Fibroblast of gingiva (primary cell): ENCODE results near the gene P2RX7.

Experiments
- DNase-seq: peaks from one replicate; pipeline ENCODE4 v3.0.0-alpha.2; 2011; ENCODE audit warnings: low read depth

P2RX7 gene

GRCh38 chr12:121132601-121133481 is at the start of gene P2RX7:
Gene P2RX7, plus strand, starts transcription at chr12:121132876. Its CDS starts 95 bp downstream, at chr12:121132971.
- DNase-seq, result peak; percentile 77

DNA sequence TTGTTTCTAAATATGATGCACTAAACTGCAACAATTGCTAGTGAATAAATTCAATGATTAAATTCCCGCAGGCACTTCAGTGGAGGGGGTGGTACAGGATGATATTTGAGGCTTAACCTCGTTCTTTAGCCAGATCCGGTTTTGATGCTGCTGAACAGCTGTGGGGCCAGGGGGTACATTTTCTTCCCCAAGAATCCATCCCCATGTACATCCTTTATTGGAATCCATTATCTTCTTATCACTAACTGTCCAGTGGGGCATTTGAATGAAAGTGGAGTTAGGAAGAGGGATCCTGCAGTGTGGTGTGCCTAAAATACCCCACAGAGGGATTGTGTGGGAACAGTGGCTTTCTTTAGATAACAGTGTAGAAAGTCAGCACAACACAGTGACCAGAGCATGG is 48.4 kb upstream of the P2RX7 start:
- no peak for DNase-seq

DNA sequence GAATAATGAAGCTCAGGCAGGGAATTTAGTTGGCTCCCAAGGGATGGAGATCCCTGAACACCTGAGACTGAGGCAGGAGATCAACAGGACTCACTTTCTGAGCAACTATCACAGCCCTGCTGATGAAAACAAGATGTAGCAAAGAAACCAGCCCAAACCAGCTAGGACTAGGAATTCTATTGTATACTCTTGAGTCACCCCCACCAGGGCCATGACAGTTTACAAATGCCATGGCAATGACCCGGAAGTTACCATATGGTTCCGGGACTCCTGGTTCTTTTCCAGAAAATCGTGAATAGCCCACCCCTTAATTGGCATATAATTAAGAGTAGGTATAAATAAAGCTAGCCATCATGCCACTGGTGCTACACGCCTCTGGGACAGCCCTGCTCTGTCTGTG is 47.6 kb upstream of the P2RX7 start:
- no peak for DNase-seq

- DNase-seq, result no peak
Observed at GRCh38 chr12:121085506-121086353, 46.9 kb upstream of the P2RX7 start.

DNA sequence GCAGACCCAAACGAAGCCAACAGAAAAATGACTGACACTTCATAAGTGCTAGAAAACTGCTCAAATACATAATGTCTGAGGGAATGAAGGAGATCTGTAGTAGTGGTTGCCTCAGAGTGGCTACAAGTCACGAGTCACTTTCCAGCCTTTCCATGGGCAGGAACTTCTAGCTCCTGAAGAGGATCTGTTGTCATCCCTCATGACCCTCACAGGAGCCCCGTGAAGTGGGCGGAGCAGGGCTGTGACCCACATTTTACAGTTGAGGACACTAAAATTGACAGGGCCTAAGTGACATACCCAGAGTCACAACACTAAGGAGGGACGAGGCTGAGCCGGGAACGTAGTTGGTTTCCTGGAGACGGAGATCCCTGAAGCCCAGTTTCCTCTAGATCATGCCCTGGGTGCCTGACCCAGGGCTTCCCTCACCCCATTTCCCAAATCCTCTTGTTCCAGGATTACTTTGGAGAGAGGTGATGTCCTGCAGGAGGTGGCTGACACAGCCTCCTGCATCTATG is 45.8 kb upstream of the P2RX7 start:
- no peak for DNase-seq

DNA sequence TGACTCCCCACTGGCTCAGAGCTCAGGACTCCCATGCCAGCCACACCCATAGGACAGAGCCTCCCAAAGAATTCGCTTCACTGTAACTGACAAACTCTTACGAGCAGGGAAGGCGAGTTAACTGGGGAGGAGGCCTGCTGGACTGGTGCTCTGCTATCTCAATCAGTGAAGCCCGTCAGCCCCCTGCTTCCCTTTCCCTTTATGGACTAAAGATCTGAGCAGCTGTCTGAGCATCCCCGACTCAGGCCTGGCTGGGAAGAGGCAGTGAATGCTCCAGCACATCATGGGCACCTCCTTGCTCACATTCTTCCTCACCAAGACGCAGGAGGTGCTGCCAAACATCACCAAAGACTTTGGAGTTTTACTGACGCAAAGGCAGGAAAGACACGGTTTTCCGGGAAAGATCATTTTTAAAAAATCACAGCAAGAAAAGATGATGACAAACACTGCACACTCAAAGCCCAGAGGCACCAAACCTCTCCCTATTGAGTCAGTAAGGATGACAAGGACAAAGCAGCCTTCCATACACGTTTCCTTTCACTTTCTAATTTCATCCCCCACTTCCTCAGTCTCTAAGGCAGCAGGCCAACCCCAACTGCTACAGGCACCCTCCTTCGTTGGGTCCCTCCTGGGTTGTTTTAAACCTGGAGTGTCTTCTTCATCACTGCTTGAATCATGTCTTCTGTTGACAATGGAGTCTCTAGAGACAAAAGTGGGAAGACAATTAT is 45.0 kb upstream of the P2RX7 start:
- DNase-seq, result no peak

GRCh38 chr12:121088195-121088585 is 44.5 kb upstream of the P2RX7 start:
- DNase-seq, result no peak

GRCh38 chr12:121089031-121089812 is 43.5 kb upstream of the P2RX7 start:
- no peak for DNase-seq

GRCh38 chr12:121089813-121090430 is 42.8 kb upstream of the P2RX7 start:
- DNase-seq, result no peak

DNA sequence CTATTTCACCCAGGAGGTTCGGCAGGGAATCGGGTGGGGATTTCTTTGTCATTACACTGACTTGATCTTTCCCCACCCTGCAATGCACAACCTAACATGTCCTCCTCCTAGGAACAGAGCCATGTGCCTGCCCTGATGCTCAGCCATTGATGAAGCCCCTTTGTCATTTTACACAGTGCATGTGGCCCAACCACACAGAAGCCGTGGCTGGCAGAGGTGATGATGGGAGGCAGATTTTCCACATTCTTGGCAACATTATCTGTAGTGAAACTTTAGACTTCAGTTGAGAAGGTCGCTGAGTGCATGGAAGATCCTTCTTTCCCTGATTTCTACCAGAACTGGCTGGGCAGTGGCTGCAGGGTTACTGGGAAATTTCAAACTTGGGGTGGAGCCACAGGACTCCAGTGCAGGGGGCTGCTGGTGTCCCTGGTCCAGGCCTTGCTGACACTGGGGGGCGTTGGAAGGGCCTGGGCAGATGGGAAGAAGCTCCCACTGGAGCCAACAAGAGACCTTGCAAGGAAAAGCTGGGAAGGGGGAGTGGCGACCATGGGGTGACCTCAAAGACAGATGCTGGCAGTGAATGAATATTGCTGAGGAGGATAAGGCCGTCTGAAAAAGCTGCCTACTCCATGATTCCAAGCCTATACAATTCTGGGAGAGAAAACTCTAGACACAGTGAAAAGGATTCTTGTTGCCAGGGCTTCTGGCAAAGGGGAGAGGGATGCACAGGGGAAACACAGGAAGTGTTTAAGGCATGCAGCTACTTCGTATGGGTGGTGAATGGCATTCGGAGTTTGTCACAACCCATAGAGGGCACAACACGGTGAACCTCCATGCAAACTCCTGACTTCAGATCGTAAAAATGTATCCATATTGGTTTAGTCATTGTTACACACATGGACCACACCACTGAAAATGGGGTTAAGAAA is 41.8 kb upstream of the P2RX7 start:
- no peak for DNase-seq

- DNase-seq, result no peak
Observed at GRCh38 chr12:121092034-121092433, 40.6 kb upstream of the P2RX7 start.

DNA sequence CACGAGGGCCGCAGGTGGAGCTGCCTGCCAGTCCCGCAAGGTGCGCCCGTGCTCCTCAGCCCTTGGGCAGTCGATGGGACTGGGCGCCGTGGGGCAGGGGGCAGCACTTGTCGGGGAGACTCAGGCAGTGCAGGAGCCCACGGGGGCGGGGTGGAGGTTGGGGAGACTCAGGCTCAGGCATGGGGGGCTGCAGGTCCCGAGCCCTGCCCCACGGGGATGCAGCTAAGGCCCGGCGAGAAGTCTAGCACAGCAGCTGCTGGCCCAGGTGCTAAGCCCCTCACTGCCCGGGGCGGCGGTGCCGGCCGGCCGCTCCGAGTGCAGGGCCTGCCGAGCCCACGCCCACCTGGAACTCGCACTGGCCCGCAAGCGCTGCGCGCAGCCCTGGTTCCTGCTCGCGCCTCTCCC is 39.2 kb upstream of the P2RX7 start:
- DNase-seq, result no peak

- peak; percentile 27 for DNase-seq
Observed at GRCh38 chr12:121095544-121096198, 37.0 kb upstream of the P2RX7 start.

- DNase-seq, result no peak
Observed at GRCh38 chr12:121096199-121096798, 36.4 kb upstream of the P2RX7 start.

GRCh38 chr12:121099779-121100178 is 32.9 kb upstream of the P2RX7 start:
- DNase-seq, result no peak

GRCh38 chr12:121102307-121102706 is 30.4 kb upstream of the P2RX7 start:
- DNase-seq, result no peak

DNA sequence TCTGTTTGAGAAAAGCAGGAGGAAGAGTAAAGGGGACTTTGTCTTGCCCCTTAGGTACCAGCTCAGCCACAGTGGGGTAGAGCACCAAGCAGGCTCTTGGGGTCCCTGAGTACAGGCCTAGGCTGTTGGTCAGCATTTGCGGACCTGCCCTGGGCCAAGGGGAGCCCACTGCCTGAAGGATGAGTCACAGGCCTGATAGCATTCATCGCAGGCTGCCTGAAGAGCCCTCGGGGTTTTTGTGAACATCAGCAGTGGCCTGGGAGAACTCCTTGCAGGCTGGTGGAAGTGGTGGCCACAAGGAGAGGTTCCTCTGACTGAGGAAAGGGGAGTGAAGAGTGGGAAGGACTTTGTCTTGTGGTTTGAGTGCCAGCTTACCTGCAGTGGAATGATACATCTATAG is 25.0 kb upstream of the P2RX7 start:
- no peak for DNase-seq

DNA sequence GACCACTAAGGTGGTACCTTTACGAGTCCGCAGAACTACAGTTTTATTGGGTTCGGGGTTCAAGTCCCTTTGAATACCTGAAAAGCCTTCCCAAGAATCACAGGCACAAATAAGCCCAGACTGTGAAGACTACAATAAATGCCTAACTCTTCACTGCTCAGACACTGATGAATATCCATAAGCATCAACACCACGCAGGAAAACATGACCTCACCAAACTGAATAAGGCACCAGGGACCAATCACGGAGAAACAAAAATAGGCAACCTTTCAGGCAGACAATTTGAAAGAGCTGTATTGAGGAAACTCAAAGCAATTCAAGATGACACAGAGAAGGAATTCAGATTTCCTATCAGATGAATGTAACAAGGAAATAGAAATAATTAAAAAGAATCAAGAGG is 24.2 kb upstream of the P2RX7 start:
- no peak for DNase-seq
